HG03135 (cell line): ENCODE data around the gene CMIP.
"Not testable (repeated sequence)": the region's sequence is repeated elsewhere in the genome, so short reads cannot be mapped to it uniquely, and the experiment has no call there.

ENCODE experiments used
- ATAC-seq: cut with Tn5 transposase; IDR thresholded peaks from one replicate; pipeline ENCODE4 v1.9.1; 2021; ENCODE audit warnings: mild to moderate bottlenecking, moderate library complexity; ENCODE audit not compliant: unreplicated experiment

CMIP gene

GRCh38 chr16:81562926-81563325 lies 118.3 kb downstream of the CMIP start:
- no peak for ATAC-seq

- no peak for ATAC-seq
Measured at GRCh38 chr16:81564421-81564911, 119.9 kb downstream of the CMIP start.

GRCh38 chr16:81565321-81566028 lies 120.9 kb downstream of the CMIP start:
- no peak for ATAC-seq

- no peak for ATAC-seq
Measured at GRCh38 chr16:81566086-81567007, 121.7 kb downstream of the CMIP start.

GRCh38 chr16:81567087-81567486 lies 122.5 kb downstream of the CMIP start:
- no peak for ATAC-seq

GRCh38 chr16:81567987-81568748 lies 123.6 kb downstream of the CMIP start:
- no peak for ATAC-seq

GRCh38 chr16:81568749-81569087 lies 124.1 kb downstream of the CMIP start:
- ATAC-seq, result no peak

- ATAC-seq, result no peak
Measured at GRCh38 chr16:81569361-81570034, 124.9 kb downstream of the CMIP start.

GRCh38 chr16:81570151-81570846 lies 125.7 kb downstream of the CMIP start:
- no peak for ATAC-seq

- ATAC-seq, result no peak
Measured at GRCh38 chr16:81571175-81571574, 126.6 kb downstream of the CMIP start.

GRCh38 chr16:81571592-81572385 lies 127.2 kb downstream of the CMIP start:
- no peak for ATAC-seq

- ATAC-seq, result no peak
Measured at GRCh38 chr16:81572386-81573144, 128.0 kb downstream of the CMIP start.

GRCh38 chr16:81573533-81574020 lies 129.0 kb downstream of the CMIP start:
- ATAC-seq, result no peak

GRCh38 chr16:81574168-81574567 lies 129.6 kb downstream of the CMIP start:
- no peak for ATAC-seq

- ATAC-seq, result no peak
Measured at GRCh38 chr16:81575307-81575706, 130.7 kb downstream of the CMIP start.

GRCh38 chr16:81575834-81576233 lies 131.2 kb downstream of the CMIP start:
- no peak for ATAC-seq

GRCh38 chr16:81576696-81577095 lies 132.1 kb downstream of the CMIP start:
- no peak for ATAC-seq

- ATAC-seq, result not testable (repeated sequence)
Measured at GRCh38 chr16:81577272-81577671, 132.7 kb downstream of the CMIP start.
